Smooth muscle cell (in vitro differentiated cells): ENCODE data around the gene SRD5A1. TPM values are rescaled to one million over a fixed set of nuclear protein-coding genes. Genes with fewer than 3 reads are reported as not detected.

ENCODE experiments used
- DNase-seq: peaks from one replicate; lab custom pipeline; 2025; ENCODE audit not compliant: unreplicated experiment; lab: John Stamatoyannopoulos, UW
- H2AFZ ChIP-seq: fragments of 200-600 bp; sonication (generic); 2 replicates; pipeline ENCODE4 v1.6.0; 2016; ENCODE audit warnings: antibody characterized with exemption, low read depth, mild to moderate bottlenecking
- H3F3A ChIP-seq: fragments of 200-600 bp; sonication (generic); 2 replicates; pipeline ENCODE4 v1.6.0; 2017; ENCODE audit warnings: antibody characterized with exemption, low read depth
- H3K27ac ChIP-seq: fragments of 200-600 bp; sonication (generic); 2 replicates; pipeline ENCODE4 v1.5.1; 2016; ENCODE audit warnings: low read depth, mild to moderate bottlenecking
- H3K27me3 ChIP-seq: fragments of 200-600 bp; sonication (generic); 2 replicates; pipeline ENCODE4 v1.6.1; 2016; ENCODE audit warnings: low read depth, mild to moderate bottlenecking
- H3K36me3 ChIP-seq: fragments of 200-600 bp; sonication (generic); 2 replicates; pipeline ENCODE4 v1.5.1; 2016; ENCODE audit warnings: low read depth
- H3K4me1 ChIP-seq: fragments of 200-600 bp; sonication (generic); 2 replicates; pipeline ENCODE4 v1.5.1; 2016; ENCODE audit warnings: low read depth
- H3K4me2 ChIP-seq: fragments of 200-600 bp; sonication (generic); 2 replicates; pipeline ENCODE4 v1.6.0; 2016; ENCODE audit warnings: mild to moderate bottlenecking
- H3K4me3 ChIP-seq: fragments of 200-600 bp; sonication (generic); 2 replicates; pipeline ENCODE4 v1.5.1; 2016; ENCODE audit warnings: mild to moderate bottlenecking
- H3K79me2 ChIP-seq: fragments of 200-600 bp; sonication (generic); 2 replicates; pipeline ENCODE4 v1.6.0; 2016; ENCODE audit warnings: low read depth, mild to moderate bottlenecking
- H3K9ac ChIP-seq: fragments of 200-600 bp; sonication (generic); 2 replicates; pipeline ENCODE4 v1.6.0; 2016; ENCODE audit warnings: low read depth
- H3K9me3 ChIP-seq: fragments of 200-600 bp; sonication (generic); replicated peaks from 2 replicates; pipeline ENCODE4 v1.5.1; 2016; ENCODE audit warnings: low read depth
- H4K20me1 ChIP-seq: fragments of 200-600 bp; sonication (generic); 2 replicates; pipeline ENCODE4 v1.6.0; 2016; ENCODE audit warnings: low read depth
- CTCF ChIP-seq: fragments of 200-600 bp; sonication (generic); IDR thresholded peaks from 2 replicates; pipeline ENCODE4 v1.5.1; 2017; ENCODE audit warnings: borderline replicate concordance, mild to moderate bottlenecking, antibody characterized with exemption; ENCODE audit not compliant: insufficient read depth, poor library complexity, severe bottlenecking
- WGBS: methylation state at CpG from one replicate; pipeline ENCODE4 v1.1.7; 2016; ENCODE audit warnings: low lambda C conversion rate; 5-methylcytosine and 5-hydroxymethylcytosine counted together
- polyA plus RNA-seq: library from polyadenylated mRNA; unstranded; fragments of >200 nt; fragmentation: Nextera tagmentation; extraction: Ambion mirVana; gene quantifications from 2 replicates; pipeline ENCODE4 v1.2.1, GENCODE V29; 2016
- total RNA-seq: library from RNA; depleted of rRNA; stranded (reverse); fragments of >200 nt; gene quantifications from 2 replicates; pipeline ENCODE4 v1.2.3, GENCODE V29; 2014

SRD5A1 gene
- total and polyA plus RNA-seq, 2 experiments from 2014 or later, result 17.1 to 23.5 TPM

DNA sequence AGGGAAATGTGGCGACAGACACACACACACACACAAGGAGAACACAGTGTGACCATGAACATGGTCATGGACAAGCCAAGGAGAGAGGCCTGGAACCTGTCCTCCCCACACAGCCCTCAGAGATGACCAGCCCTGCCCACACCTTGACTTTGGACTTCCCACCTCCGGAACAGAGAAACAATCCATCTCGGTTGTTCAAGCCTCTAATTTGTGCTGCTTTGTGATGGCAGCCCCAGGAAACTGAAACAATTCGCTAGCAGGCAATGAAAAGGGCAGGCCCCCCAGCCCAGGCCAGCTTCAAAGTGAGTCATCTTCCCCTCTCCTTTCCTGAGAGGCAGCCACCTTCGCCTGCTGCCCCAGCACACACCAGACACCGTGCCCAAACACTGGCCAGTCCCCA is 48.1 kb upstream of the SRD5A1 start:
- Histone ChIP-seq H4K20me1 (no peaks in the 10 kb centered on the region), H3K4me1 (no peaks in the 10 kb centered on the region), H3K27ac (no peak overlapping the region), H3K79me2 (no peaks in the 10 kb centered on the region), H2AFZ (no peak overlapping the region), H3K36me3 (no peaks in the 10 kb centered on the region), H3F3A (no peaks in the 10 kb centered on the region), H3K27me3 (peaks cover 55% of the 10 kb centered on the region), H3K9me3 (no peaks in the 10 kb centered on the region), H3K4me3 (no peak overlapping the region), H3K4me2 (no peak overlapping the region), H3K9ac (no peak overlapping the region)
- no peak for TF ChIP-seq CTCF
- DNase-seq, result no peak
- 67% methylated on average over 6 of the region's 6 CpGs for WGBS

DNA sequence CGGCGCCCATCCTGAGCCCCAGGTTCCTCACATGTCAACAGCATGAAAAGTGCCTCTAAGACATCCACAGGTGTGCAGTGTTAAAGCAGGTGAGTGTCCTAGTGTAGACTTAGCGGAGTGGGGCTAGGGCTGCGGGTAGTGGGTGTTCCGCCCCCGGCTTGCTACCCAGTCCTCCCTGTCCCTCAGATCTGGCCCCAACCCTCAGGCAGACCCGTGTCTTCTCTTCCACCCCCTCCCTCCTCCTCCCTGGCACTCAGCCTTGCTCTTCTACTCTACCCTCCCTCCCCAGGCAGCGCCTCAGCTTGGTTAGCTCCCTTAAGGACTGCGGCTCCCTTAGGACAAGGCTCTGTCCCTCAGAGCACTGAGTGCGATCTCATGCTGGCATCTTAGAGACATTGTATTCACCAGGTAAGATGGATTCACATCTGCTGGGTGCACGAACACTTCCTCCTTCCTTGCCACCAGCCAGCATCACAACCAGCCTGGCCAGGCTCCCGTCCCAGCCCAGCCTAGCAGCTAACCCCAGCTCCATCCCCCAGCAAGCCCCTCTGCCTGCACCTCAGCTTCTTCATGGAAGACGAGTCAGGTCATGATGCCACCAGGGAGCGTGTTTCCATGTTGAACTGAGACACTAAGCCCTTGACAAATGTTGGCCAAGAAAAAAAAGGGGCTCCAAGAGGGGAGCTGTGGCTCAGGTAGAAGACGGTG is 47.1 kb upstream of the SRD5A1 start:
- no peaks in the 10 kb centered on the region for H3K9me3 ChIP-seq
- no peaks in the 10 kb centered on the region for H3K36me3 ChIP-seq
- no peak overlapping the region for H3K4me3 ChIP-seq
- H4K20me1 ChIP-seq, result no peaks in the 10 kb centered on the region
- 92% methylated on average over 13 of the region's 15 CpGs for WGBS
- H3K4me1 ChIP-seq, result no peaks in the 10 kb centered on the region
- TF ChIP-seq CTCF, result no peak
- no peak overlapping the region for H3K27ac ChIP-seq
- no peak overlapping the region for H3K4me2 ChIP-seq
- H3K27me3 ChIP-seq, result peaks cover 48% of the 10 kb centered on the region
- no peak for DNase-seq
- H3K79me2 ChIP-seq, result no peaks in the 10 kb centered on the region
- H3K9ac ChIP-seq, result no peak overlapping the region
- no peak overlapping the region for H2AFZ ChIP-seq
- H3F3A ChIP-seq, result no peaks in the 10 kb centered on the region

DNA sequence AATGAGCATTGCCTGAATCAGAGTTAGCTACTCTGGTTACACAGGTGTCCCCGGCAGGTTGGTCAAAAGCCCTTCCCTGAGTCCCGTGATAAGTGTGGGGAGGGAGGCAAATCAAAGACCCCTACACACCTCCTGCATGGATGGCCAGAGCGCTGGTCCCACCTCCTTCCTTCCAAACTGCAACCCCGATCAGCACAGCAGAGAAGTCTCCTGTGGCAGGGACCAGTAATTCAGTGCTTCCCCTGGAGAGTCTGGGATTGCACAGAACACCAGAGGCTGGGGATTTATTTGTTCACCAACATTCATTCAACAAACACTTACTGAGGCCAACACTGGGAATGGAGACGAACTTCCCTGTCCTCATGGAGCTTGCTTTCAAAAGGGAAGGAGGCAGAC is 46.6 kb upstream of the SRD5A1 start:
- Histone ChIP-seq H3K9ac (no peak overlapping the region), H2AFZ (no peak overlapping the region), H3K9me3 (no peaks in the 10 kb centered on the region), H4K20me1 (no peaks in the 10 kb centered on the region), H3K4me3 (no peak overlapping the region), H3K27ac (no peak overlapping the region), H3K36me3 (no peaks in the 10 kb centered on the region), H3K4me1 (no peaks in the 10 kb centered on the region), H3K79me2 (no peaks in the 10 kb centered on the region), H3K4me2 (no peak overlapping the region), H3K27me3 (peaks cover 42% of the 10 kb centered on the region), H3F3A (no peaks in the 10 kb centered on the region)
- 84% methylated on average over 5 of the region's 5 CpGs for WGBS
- no peak for TF ChIP-seq CTCF
- DNase-seq, result no peak

DNA sequence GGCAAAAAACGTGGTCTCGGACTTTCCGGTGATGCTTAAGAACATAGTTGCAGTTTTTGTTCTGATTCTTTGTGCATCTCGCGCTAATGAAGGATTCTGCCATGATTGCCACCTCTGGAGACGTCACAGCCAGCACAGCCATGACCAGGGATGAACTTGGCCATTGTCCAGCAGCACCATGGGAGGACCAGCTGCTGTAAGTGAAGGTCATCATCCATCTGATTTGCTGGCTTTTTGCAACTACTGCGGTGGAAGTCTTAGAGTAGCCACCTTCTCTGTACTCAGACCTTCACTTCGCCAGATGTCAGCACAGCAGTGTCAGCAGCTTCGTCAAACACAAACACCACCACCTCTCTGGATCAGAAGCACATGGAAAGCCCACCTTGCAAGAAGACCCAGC is 46.1 kb upstream of the SRD5A1 start:
- Histone ChIP-seq H3K9me3 (no peaks in the 10 kb centered on the region), H3K79me2 (no peaks in the 10 kb centered on the region), H4K20me1 (no peaks in the 10 kb centered on the region), H3K4me3 (no peak overlapping the region), H3K27me3 (peaks cover 37% of the 10 kb centered on the region), H3K9ac (no peak overlapping the region), H2AFZ (no peak overlapping the region), H3K36me3 (no peaks in the 10 kb centered on the region), H3F3A (no peaks in the 10 kb centered on the region), H3K4me1 (no peaks in the 10 kb centered on the region), H3K27ac (no peak overlapping the region), H3K4me2 (no peak overlapping the region)
- TF ChIP-seq CTCF, result no peak
- 87% methylated on average over 9 of the region's 9 CpGs for WGBS
- no peak for DNase-seq
